ENCODE data around the gene AEN.
A peak's percentile ranks its signal among the peaks of the same experiment; 100 is the strongest.
"Not testable (repeated sequence)": the region's sequence is repeated elsewhere in the genome, so short reads cannot be mapped to it uniquely, and the experiment has no call there.

Gene AEN

DNA sequence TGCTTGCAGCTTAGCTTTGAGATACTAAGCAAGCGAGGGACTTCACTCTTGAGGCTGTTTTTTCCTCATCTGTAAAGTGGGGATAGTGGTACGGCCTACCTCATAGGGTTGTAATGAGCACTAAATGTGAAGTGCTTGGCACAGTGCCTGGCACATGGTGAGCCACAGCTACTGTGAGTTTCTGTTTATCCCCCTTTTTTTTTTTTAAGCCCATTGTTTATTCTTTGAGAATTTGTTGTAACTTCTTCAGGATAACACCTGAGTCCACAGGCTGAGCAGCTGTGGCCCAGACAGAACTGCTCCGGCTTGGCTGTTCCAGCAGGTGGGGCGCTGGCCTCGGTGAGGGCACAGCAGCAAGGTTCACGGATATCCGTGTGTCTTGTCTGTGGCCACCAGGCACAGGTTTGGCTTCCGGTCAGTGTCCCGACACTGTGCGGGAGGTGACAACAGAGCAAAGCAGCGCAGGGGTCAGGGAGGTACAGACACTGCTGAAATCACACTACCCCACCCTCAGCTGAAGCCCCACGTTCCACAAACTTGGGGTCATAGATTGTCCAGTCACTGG lies 10.4 kb downstream of the AEN start:
- no peak for FAIRE-seq

DNA sequence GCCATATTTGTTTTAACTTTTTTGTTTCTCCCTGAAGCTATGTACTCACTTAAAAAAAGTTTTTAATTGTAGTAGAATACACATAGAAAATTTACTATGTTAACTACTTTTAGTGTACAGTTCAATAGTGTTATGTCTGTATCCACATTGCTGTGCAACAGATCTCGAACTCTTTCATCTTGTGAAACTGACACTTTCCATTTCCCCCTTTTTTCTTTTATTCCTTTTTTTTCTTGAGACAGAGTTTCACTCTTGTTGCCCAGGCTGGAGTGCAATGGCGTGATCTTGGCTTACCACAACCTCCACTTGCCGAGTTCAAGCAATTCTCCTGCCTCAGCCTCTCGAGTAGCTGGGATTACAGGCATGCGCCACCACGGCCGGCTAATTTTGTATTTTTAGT lies 11.7 kb downstream of the AEN start:
- FAIRE-seq, result not testable (repeated sequence)

- FAIRE-seq, result no peak
Measured at GRCh38 chr15:88634449-88634848, 13.3 kb downstream of the AEN start.

GRCh38 chr15:88635318-88635717 lies 14.2 kb downstream of the AEN start:
- no peak for FAIRE-seq

DNA sequence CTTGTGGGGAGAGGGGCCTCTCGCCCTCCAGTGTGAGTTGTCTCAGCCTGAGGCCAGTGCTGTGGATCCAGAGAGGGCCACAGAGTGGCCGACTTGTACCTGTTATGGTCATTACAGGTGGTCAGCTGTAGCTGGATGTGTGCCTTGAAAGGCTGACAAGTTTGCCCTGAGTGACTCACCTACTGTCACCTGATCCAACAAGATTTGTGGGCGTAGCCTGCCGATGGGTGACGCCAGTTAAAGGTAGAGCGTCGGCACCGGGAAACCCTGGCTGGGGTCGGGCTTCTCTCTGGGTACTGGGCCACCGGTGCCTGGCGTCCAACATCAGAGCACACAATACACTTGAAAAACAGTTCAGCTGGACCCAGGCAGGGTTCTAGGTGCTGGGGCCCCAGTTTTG lies 14.9 kb downstream of the AEN start:
- no peak for FAIRE-seq

- no peak for FAIRE-seq
Measured at GRCh38 chr15:88636654-88637053, 15.5 kb downstream of the AEN start.

- FAIRE-seq, result no peak
Measured at GRCh38 chr15:88637436-88637835, 16.3 kb downstream of the AEN start.

DNA sequence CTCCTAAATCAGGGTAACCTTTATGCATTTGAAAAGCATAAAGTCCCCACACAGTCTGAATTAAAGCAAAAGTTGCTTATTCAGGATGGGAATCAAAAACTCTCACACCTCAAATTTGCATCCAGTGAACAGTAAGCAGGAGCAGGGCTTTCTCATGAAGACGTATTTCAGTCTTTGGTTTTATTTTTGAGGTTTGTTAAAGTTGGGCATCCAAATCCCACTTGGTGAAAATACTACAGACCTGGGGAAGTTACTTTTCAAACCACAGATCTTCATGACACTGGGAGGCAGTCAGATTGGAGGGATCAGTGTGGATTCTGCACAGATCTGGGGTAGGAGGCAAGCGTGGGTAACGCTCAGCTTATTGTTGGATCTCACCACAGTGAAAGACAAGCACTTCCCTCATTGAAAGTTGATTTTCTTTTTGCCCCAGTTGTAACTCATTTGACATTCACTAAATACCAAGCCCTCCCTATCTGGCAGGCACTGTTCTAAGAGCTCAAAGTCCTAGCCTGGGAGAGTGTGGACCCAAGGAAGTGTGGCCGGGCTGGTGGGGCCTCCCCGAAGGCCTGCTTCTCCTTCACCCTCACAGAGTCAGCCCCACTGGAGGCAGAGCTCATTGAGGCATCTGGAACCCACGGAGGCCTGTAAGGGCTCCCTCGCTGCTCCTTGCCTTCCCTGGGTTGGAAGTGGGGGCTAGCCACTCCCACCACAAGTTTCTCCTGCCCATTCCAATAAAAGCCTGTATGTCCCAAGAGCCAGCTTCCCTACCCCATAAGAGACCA lies 16.9 kb downstream of the AEN start:
- FAIRE-seq, result no peak

DNA sequence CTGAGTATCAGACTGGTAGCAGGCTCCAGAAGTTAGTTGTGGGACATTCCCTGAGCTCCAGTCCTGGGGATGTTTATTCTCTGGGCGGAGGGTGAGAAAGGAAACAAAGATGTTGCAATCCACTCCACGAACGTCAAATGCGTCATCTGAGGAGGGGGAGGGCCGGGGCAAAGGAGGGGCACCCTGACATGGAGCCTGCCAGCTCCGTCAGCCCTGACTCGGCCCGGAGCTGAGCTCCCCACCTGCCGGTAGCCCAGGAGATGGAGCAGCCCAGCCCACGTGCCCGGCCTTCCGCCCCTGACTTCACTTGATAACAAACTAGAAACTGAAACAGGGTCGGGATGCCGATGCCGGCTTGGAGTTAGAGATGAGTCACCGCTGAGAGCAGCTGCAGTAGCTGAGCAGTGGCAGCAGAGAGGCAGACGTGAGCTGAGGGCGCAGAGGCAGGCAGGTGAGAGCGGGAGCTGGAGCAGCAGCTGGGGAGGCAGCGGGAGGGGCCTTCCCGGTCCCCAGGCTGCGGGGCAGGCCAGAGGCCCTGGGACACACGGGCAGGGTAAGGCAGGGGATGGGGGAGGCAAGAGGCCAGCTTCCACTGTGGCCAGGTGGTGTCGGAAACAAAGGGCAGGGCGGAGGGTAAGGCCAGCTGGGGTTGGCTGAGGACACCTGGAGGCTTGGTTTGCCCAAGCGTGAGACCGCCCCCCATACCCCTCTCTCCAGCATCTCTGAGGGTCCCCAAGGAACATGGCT lies 17.7 kb downstream of the AEN start, which contains the start of gene ISG20:
ISG20 (plus strand) TSS at position 391 of the 747 bp plus-strand sequence; CDS start at position 742, 351 bp downstream.
- peak; percentile 36 for FAIRE-seq

GRCh38 chr15:88641959-88642452 lies 20.9 kb downstream of the AEN start:
- no peak for FAIRE-seq

DNA sequence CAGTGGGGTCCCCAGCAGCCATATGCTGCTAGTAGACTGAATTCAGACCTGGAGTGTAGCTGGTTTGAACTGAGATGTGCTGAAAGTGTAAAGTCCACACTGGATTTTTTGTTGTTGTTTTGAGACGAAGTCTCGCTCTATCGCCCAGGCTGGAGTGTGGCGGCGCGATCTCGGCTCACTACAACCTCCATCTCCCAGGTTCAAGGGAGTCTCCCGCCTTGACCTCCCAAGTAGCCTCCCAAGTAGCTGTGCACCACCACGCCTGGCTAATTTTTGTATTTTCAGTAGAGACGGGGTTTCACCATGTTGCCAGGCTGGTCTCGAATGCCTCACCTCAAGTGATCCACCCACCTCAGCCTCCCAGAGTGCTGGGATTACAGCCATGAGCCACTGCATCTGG lies 21.4 kb downstream of the AEN start:
- not testable (repeated sequence) for FAIRE-seq

DNA sequence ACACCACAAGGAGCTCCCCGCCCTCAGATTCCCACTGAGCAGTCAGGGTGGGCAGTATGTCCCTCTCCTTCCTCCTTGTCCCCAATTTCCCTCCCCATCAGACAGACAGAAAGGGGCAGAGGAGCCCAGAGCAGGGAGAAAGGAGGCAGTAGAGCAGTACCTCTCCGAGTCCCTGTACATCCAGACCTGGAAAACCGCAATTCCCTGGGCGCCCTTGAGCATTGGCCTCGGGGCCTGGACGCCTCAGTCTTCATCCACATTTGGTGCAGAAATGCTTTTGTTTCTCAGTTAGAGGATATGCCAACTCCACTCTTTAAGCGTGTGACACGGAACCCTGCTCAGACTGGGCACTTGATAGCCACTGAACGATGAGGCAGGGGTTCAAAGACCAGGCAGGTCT lies 23.6 kb downstream of the AEN start:
- no peak for FAIRE-seq

GRCh38 chr15:88645171-88646087 lies 24.3 kb downstream of the AEN start:
- FAIRE-seq, result no peak

GRCh38 chr15:88646088-88646405 lies 24.9 kb downstream of the AEN start:
- no peak for FAIRE-seq

GRCh38 chr15:88646951-88647350 lies 25.8 kb downstream of the AEN start:
- FAIRE-seq, result no peak

DNA sequence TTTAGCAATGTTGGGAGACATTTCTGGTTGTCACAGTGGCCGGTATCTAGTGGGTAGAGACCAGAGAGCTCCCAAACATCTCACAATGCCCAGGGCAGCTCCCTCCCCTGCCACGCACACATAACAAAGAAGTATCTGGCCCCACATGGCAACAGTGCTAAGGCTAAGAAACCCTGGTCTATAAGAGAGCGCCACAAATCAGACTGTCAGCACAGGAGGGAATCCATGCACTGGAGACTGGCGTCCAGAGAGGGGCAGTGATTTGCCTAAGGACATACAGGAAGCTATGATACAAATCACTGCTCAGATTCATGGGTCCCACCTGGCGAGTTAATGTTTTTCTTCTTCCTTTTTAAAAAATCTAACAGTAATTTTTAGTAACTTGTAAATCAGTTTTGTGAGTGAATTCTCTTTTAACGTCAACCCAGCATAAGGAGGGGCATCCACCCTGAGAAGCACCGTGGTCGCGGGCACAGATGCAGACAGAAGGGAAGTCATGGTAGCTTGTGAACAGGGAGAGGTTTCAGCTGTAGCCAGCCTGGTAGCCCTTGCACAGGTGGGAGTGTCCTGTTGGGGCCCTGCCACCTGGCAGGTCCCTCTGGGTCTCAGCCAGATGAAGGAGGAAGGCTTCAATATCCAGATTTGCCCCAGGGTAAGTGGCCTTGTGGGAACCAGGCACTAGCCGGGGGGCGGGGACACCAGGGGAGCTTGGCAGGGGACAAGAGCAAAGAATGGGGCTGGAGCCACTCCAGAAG lies 26.4 kb downstream of the AEN start:
- no peak for FAIRE-seq

DNA sequence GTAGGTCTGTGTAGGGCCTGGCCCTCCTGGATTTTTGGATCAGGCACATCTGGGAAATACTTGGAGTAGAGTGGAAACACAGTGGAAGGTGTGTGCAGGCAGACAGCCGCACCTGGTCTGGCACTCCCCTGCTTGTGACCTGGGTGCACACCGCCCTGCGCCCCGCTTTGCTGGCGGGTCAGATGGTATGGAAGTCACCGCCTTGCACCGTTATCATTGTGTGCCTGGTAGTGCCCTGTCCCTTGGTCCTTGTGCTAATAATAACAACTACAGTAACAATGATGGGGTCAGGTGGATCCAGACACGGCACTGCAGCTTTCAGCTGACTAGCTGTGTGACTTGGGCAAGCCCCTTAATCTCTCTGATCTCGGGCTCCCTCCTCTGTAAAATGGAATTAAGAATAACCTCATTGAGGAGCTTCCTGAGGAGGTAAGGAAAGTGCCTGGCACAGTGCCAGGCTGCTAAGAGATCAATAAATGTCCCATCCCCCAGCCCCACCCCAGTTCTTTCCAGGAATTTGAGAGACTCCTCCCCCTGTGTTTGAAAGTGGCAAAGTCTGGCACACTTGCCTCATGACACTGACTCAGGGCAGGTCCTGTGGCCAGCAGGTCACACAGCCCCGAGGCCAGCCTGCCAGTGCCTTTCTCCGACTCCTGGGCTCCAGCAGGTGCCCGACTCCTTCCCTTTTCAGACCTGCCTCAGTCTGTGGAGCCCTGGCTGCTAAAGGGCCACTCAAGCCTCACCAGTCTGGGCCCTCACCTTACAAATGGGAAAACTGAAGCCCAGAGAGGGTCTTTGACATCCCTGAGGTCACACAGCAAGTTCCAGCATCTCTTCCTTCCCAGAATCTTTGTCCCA lies 27.4 kb downstream of the AEN start:
- no peak for FAIRE-seq

- FAIRE-seq, result no peak
Measured at GRCh38 chr15:88649286-88649733, 28.2 kb downstream of the AEN start.

GRCh38 chr15:88649753-88650551 lies 28.8 kb downstream of the AEN start:
- no peak for FAIRE-seq

DNA sequence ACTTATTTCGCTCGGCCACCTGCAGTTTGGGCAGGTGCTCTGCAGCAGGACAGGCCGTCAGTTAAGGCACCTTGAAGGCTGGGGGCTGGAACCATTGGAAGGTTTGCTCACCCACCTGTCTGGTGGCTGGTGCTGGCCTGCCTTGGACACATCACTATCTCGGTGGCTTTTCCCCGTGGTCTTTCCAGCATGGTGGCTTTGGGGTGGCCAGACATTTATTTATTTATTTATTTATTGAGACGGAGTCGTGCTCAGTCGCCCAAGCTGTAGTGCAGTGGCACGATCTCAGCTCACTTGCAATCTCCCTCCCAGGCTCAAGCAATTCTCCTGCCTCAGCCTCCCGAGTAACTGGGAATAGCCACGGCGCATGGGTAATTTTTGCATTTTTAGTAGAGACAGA lies 29.4 kb downstream of the AEN start:
- FAIRE-seq, result no peak
